Mesenchymal stem cell (in vitro differentiated cells and primary cell): ENCODE measurements around the gene UNC93B1.
"Not testable (repeated sequence)": the region's sequence is repeated elsewhere in the genome, so short reads cannot be mapped to it uniquely, and the experiment has no call there.

Experiments used
- DNase-seq: peaks from one replicate; pipeline ENCODE4 v3.0.0-alpha.2; 2013
- H2AFZ ChIP-seq: one replicate; pipeline ENCODE4 v1.6.1; 2013; ENCODE audit warnings: low read depth, mild to moderate bottlenecking, control low read depth, inconsistent platforms, low read length, moderate library complexity
- H2AK5ac ChIP-seq: 2 replicates; pipeline ENCODE4 v1.6.1; 2013; ENCODE audit warnings: low read length, moderate library complexity, mild to moderate bottlenecking, inconsistent platforms; ENCODE audit not compliant: severe bottlenecking
- H2BK120ac ChIP-seq: one replicate; pipeline ENCODE4 v1.6.1; 2013; ENCODE audit warnings: low read depth, mild to moderate bottlenecking, inconsistent platforms, low read length, moderate library complexity
- H2BK12ac ChIP-seq, 2 experiments: one replicate each; pipeline ENCODE4 v1.6.1; 2013; ENCODE audit warnings: inconsistent platforms in 2 of 2, low read length in 2 of 2, mild to moderate bottlenecking in 2 of 2, moderate library complexity in 2 of 2, control low read depth in 1 of 2
- H2BK15ac ChIP-seq: one replicate; pipeline ENCODE4 v1.6.1; 2013; ENCODE audit warnings: mild to moderate bottlenecking, low read depth, inconsistent platforms; ENCODE audit not compliant: poor library complexity, severe bottlenecking
- H2BK5ac ChIP-seq: 2 replicates; pipeline ENCODE4 v1.6.1; 2013; ENCODE audit warnings: low read depth, mild to moderate bottlenecking, low read length, control low read depth, inconsistent platforms; ENCODE audit not compliant: poor library complexity, severe bottlenecking
- H3K14ac ChIP-seq, 2 experiments: one replicate each; pipeline ENCODE4 v1.6.1; 2013; ENCODE audit warnings: inconsistent platforms in 2 of 2, low read length in 2 of 2, control low read depth in 1 of 2, mild to moderate bottlenecking in 1 of 2, moderate library complexity in 1 of 2
- H3K18ac ChIP-seq, 2 experiments: one replicate each; pipeline ENCODE4 v1.6.1; 2013; ENCODE audit warnings: inconsistent platforms in 2 of 2, low read length in 2 of 2, control low read depth in 1 of 2, low read depth in 1 of 2, mild to moderate bottlenecking in 1 of 2
- H3K23ac ChIP-seq, 2 experiments: one replicate each; pipeline ENCODE4 v1.6.1; 2013; ENCODE audit warnings: inconsistent platforms in 2 of 2, low read length in 2 of 2, mild to moderate bottlenecking in 2 of 2, moderate library complexity in 2 of 2, control low read depth in 1 of 2
- H3K27ac ChIP-seq: 2 replicates; pipeline ENCODE4 v1.5.1; 2013; ENCODE audit warnings: mild to moderate bottlenecking, moderate library complexity, low read length, control low read depth, inconsistent platforms; ENCODE audit not compliant: poor library complexity, severe bottlenecking
- H3K27me3 ChIP-seq, 2 experiments: 2 replicates each; pipeline versions ENCODE4 v1.6.1 to v1.7.0; 2013; ENCODE audit warnings: low read length in 2 of 2, mild to moderate bottlenecking in 2 of 2, moderate library complexity in 2 of 2, control low read depth in 1 of 2, inconsistent platforms in 1 of 2; ENCODE audit not compliant: control insufficient read depth in 1 of 2, insufficient read depth in 1 of 2
- H3K36me3 ChIP-seq, 2 experiments: 2 replicates each; pipeline versions ENCODE4 v1.6.1 to v1.7.0; 2013; ENCODE audit warnings: low read length in 2 of 2, control low read depth in 1 of 2, inconsistent platforms in 1 of 2, low read depth in 1 of 2, mild to moderate bottlenecking in 1 of 2; ENCODE audit not compliant: insufficient read depth in 2 of 2, control insufficient read depth in 1 of 2
- H3K4ac ChIP-seq, 2 experiments: one replicate each; pipeline ENCODE4 v1.6.1; 2013; ENCODE audit warnings: inconsistent platforms in 2 of 2, low read length in 2 of 2, mild to moderate bottlenecking in 2 of 2, moderate library complexity in 2 of 2, control low read depth in 1 of 2, low read depth in 1 of 2
- H3K4me1 ChIP-seq: 2 replicates; pipeline ENCODE4 v1.6.1; 2013; ENCODE audit warnings: low read depth, low read length, control low read depth; ENCODE audit not compliant: control insufficient read depth, insufficient read depth
- H3K4me2 ChIP-seq: 2 replicates; pipeline ENCODE4 v1.6.1; 2013; ENCODE audit warnings: low read length, mild to moderate bottlenecking, inconsistent platforms; ENCODE audit not compliant: poor library complexity, severe bottlenecking
- H3K4me3 ChIP-seq, 2 experiments: 2 replicates each; pipeline versions ENCODE4 v1.5.1 to v1.7.0; 2013; ENCODE audit warnings: low read length in 2 of 2, mild to moderate bottlenecking in 2 of 2, control low read depth in 1 of 2, low read depth in 1 of 2; ENCODE audit not compliant: insufficient read depth in 1 of 2
- H3K79me1 ChIP-seq: replicated peaks from 2 replicates; pipeline ENCODE4 v1.6.1; 2013; ENCODE audit warnings: mild to moderate bottlenecking, control low read depth, low read length, inconsistent platforms; ENCODE audit not compliant: poor library complexity, severe bottlenecking
- H3K9ac ChIP-seq: 2 replicates; pipeline ENCODE4 v1.7.0; 2013; ENCODE audit warnings: mild to moderate bottlenecking, low read length, moderate library complexity
- H3K9me3 ChIP-seq: 2 replicates; pipeline ENCODE4 v1.7.0; 2013; ENCODE audit warnings: mild to moderate bottlenecking, low read length; ENCODE audit not compliant: control insufficient read depth
- H4K8ac ChIP-seq: one replicate; pipeline ENCODE4 v1.6.1; 2013; ENCODE audit warnings: inconsistent platforms, mild to moderate bottlenecking, low read length, moderate library complexity
- H4K91ac ChIP-seq: one replicate; pipeline ENCODE4 v1.6.1; 2013; ENCODE audit warnings: mild to moderate bottlenecking, low read length, inconsistent platforms
- WGBS: methylation state at CpG from one replicate; pipeline ENCODE4 v1.1.7; 2013; ENCODE audit warnings: mixed read lengths; 5-methylcytosine and 5-hydroxymethylcytosine counted together

Gene UNC93B1

DNA sequence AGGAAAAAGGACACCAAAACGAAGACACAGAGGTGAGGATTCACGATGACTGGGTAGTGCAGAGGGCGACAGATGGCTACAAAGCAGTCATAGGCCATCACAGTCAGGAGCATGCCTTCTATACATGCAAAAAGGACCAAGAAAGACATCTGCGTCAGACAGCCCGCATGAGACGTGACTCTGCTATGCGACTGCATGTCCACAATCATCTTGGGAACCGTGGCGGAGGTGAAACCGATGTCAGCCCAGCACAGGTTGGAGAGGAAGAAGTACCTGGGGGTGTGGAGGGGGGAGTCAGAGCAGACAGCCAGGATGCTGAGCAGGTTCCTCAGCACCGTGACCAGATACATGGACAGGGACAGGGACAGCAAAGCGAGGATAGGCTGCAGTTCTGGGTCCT lies 29.2 kb downstream of the UNC93B1 start:
- H2BK5ac ChIP-seq, H3K27ac ChIP-seq, H4K8ac ChIP-seq, DNase-seq, H3K14ac ChIP-seq, H3K79me1 ChIP-seq, H3K4me2 ChIP-seq, H2AFZ ChIP-seq, H3K4ac ChIP-seq, H4K91ac ChIP-seq, H3K9ac ChIP-seq, H3K9me3 ChIP-seq, H2BK120ac ChIP-seq, H3K36me3 ChIP-seq, H3K18ac ChIP-seq, H2BK12ac ChIP-seq, H3K4me3 ChIP-seq, H2AK5ac ChIP-seq, H3K23ac ChIP-seq, H3K4me1 ChIP-seq, H2BK15ac ChIP-seq: not testable (repeated sequence)
- WGBS = 87% methylated on average over 12 of the region's 12 CpGs
- H3K27me3 ChIP-seq = peaks cover 0 to 26% of the 10 kb centered on the region in 2 experiments

DNA sequence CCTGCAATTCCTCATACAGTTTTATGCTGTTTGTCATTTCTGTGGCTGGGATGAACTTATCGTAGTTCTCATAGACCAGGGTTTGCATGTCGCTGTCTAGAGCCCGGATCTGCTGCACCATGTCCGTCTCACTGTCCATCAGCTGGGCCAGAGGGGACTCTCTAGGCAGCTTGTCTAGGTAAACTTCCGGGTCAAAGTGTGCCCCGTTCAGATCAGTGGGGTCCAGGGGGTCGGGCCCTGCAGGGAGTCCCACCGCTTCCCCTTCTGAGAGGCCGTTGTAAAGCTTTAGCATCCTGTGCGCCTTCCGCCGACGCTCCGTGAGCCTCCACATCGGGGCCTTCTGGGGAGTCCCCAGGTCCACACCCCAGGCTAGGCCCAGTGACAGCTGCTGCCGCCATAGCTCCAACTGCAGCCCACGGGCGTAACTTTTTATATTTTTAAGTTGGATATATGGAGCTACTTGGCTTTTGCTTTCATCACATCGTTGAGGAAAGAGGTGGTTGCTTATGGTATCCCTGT lies 38.0 kb downstream of the UNC93B1 start:
- H3K4me3 ChIP-seq, H3K14ac ChIP-seq, H3K23ac ChIP-seq, H4K91ac ChIP-seq, DNase-seq, H3K4me2 ChIP-seq, H3K27me3 ChIP-seq, H2AFZ ChIP-seq, H4K8ac ChIP-seq, H3K9me3 ChIP-seq, H3K27ac ChIP-seq, H2BK5ac ChIP-seq, H2BK120ac ChIP-seq, H2BK12ac ChIP-seq, H3K4me1 ChIP-seq, H3K36me3 ChIP-seq, H3K9ac ChIP-seq, H3K18ac ChIP-seq, H2BK15ac ChIP-seq, H3K79me1 ChIP-seq, H3K4ac ChIP-seq, H2AK5ac ChIP-seq: not testable (repeated sequence)
- 96% methylated on average over 18 of the region's 19 CpGs for WGBS

DNA sequence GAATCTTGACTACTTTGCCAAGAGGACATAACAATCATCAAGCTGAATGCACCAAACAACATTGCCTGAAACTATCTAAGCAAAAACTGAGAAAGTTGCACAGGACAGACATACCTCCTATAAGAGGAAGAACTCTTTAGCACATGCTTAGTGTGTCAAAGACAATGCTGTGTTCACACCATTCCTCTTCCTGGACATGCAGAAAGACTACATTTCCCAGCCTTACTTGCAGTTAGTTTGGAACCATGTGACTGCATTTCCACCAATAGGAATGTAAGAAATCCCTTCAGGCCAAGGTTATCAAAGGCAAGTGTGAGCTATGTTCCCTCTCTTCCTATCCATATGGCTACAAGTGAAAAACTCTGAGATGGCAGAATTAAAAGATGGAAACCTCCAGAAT lies 39.2 kb downstream of the UNC93B1 start:
- H3K23ac ChIP-seq, H3K14ac ChIP-seq: not testable (repeated sequence)

DNA sequence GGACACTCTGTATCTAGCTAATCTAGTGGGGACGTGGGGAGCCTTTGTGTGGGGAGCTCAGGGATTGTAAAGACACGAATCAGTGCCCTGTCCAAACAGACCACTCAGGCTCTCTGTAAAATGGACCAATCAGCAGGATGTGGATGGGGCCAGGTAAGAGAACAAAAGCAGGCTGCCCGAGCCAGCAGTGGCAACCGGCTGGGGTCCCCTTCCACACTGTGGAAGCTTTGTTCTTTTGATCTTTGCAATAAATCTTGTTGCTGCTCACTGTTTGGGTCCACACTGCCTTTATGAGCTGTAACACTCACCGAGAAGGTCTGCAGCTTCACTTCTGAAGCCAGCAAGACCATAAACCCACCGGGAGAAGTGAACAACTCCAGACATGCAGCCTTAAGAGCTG lies 40.0 kb downstream of the UNC93B1 start:
- not testable (repeated sequence) for H2AFZ ChIP-seq, H3K14ac ChIP-seq, H3K79me1 ChIP-seq, H2BK5ac ChIP-seq, H2BK12ac ChIP-seq, H3K4ac ChIP-seq, DNase-seq, H2AK5ac ChIP-seq, H3K27ac ChIP-seq, H3K4me2 ChIP-seq, H3K9me3 ChIP-seq, H3K18ac ChIP-seq, H3K4me3 ChIP-seq, H4K91ac ChIP-seq, H4K8ac ChIP-seq, H3K36me3 ChIP-seq, H3K23ac ChIP-seq, H2BK15ac ChIP-seq, H3K4me1 ChIP-seq, H3K9ac ChIP-seq, H3K27me3 ChIP-seq, H2BK120ac ChIP-seq
- 33% methylated on average over 6 of the region's 6 CpGs for WGBS

More for the DNA sequence above, 39.2 kb downstream of the UNC93B1 start:
- not testable (repeated sequence) for H3K4me1 ChIP-seq, H2AK5ac ChIP-seq, H3K4ac ChIP-seq, H2BK120ac ChIP-seq, H4K91ac ChIP-seq, H2BK12ac ChIP-seq, H3K4me2 ChIP-seq, H3K9me3 ChIP-seq, H3K9ac ChIP-seq, H3K4me3 ChIP-seq, H2AFZ ChIP-seq, H2BK5ac ChIP-seq, DNase-seq, H4K8ac ChIP-seq, H3K36me3 ChIP-seq, H3K27me3 ChIP-seq, H3K18ac ChIP-seq, H3K27ac ChIP-seq, H3K79me1 ChIP-seq, H2BK15ac ChIP-seq
